ENCODE measurements around the gene STXBP6.
A peak's percentile ranks its signal among the peaks of the same experiment; 100 is the strongest.
"Not testable (repeated sequence)": the region's sequence is repeated elsewhere in the genome, so short reads cannot be mapped to it uniquely, and the experiment has no call there.

STXBP6 gene

DNA sequence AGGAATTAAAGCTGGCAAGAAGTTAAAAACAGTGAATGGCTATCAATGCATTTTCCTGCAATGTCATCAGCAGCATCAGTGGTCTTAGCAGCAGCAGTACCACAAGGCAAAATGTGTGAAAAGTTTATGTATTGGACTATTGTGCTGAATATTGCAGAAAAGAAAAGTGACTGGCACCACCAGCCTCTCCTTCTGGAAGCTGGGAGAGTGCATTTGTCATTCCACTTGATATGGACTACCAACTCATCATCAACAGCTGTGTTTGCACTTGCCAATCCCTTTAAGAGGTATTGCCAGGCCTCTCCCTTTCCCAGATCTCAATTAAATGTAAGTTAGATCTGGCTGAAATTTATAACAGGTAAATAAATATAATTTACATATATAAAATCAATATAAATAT, 265.0 kb downstream of the STXBP6 start:
- peaks cover 9 to 14% of the 10 kb centered on the region in 2 donors for H3K27me3 Mint-ChIP-seq
- H3K36me3 Mint-ChIP-seq (ENCODE audit: insufficient read depth): no peaks in the 10 kb centered on the region
- H3K4me3 Mint-ChIP-seq: no peak overlapping the region
- no peaks in the 10 kb centered on the region for H3K4me1 Mint-ChIP-seq (ENCODE audit: low read depth in 2 of 2)
- no peak overlapping the region for H3K27ac Mint-ChIP-seq
- no peak for DNase-seq
- H3K9me3 Mint-ChIP-seq: no peaks in the 10 kb centered on the region
- ATAC-seq (replicated peaks): no peak

DNA sequence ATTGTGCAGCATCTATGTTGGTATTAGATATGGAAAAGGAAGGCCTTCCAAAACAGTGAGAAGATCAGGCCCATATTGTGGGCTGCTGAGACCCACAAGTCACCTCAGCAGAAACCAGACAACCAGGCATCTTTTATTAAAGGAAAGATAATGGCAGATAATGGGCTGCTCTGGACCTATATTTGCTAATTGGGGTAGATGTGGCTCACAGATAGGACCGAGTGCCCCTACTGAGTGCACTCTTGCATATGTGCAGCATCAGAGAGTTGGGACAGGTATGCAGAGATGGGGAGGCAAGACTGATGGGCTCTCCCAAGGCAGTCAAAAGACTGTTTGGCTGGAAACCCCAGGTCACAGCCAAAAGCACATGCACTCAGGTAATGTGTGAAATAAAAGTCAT, 266.2 kb downstream of the STXBP6 start:
- DNase-seq (no peak), ATAC-seq (replicated peaks) (no peak)
- H3K4me3 Mint-ChIP-seq: no peak overlapping the region
- peaks cover 9 to 14% of the 10 kb centered on the region in 2 donors for H3K27me3 Mint-ChIP-seq
- H3K4me1 Mint-ChIP-seq (ENCODE audit: low read depth in 2 of 2): no peaks in the 10 kb centered on the region
- H3K36me3 Mint-ChIP-seq (ENCODE audit: insufficient read depth): no peaks in the 10 kb centered on the region
- no peak overlapping the region for H3K27ac Mint-ChIP-seq
- no peaks in the 10 kb centered on the region for H3K9me3 Mint-ChIP-seq

DNA sequence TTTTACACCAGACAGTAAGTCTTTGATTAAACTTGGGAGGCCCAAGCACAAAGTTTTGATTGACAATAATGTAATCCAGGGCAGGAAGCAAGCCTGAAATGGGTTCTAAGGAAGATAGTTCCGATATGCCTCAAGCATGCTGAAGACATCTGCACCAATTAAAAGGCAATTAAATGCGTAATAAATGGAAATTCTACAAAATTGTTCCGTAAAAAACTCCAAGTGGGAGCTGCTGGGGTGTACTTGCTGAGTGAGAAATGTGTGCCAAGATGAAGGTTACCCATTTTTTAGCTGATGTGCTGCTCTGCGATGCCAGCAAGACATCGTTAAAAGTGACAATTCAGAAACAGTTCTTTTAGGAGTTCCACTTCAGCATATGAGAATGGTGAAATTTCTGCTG, 269.7 kb downstream of the STXBP6 start:
- DNase-seq (no peak), ATAC-seq (replicated peaks) (no peak)
- Mint-ChIP-seq H3K27me3 (peaks cover 0 to 7% of the 10 kb centered on the region in 2 donors), H3K9me3 (no peaks in the 10 kb centered on the region), H3K4me1 (ENCODE audit: low read depth in 2 of 2) (no peaks in the 10 kb centered on the region), H3K4me3 (no peak overlapping the region), H3K36me3 (ENCODE audit: insufficient read depth) (no peaks in the 10 kb centered on the region), H3K27ac (no peak overlapping the region)

DNA sequence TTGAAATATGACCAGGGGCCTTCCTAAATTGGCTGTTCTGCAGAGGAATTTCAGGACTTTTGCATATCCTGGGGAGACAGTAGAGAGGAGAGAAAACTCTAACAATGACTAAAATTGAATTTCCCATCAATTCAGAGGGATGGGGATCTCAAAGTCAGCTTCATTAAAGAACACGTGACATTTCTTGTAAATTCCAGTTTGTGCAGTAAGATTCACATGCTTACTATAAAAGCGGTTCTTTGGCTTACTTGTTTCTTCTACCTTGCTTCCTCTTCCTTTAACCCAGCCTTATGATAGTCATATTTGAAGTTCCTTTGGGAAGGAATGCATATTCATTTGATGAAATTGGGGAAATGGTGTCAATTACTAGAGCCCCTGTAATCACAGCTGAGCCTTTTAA, 272.3 kb downstream of the STXBP6 start:
- no peak for ATAC-seq (replicated peaks)
- H3K4me1 Mint-ChIP-seq (ENCODE audit: low read depth in 2 of 2): no peaks in the 10 kb centered on the region
- no peaks in the 10 kb centered on the region for H3K9me3 Mint-ChIP-seq
- no peak for DNase-seq
- H3K36me3 Mint-ChIP-seq (ENCODE audit: insufficient read depth): no peaks in the 10 kb centered on the region
- no peak overlapping the region for H3K27ac Mint-ChIP-seq
- peaks cover 18 to 21% of the 10 kb centered on the region in 2 donors for H3K27me3 Mint-ChIP-seq
- no peak overlapping the region for H3K4me3 Mint-ChIP-seq

DNA sequence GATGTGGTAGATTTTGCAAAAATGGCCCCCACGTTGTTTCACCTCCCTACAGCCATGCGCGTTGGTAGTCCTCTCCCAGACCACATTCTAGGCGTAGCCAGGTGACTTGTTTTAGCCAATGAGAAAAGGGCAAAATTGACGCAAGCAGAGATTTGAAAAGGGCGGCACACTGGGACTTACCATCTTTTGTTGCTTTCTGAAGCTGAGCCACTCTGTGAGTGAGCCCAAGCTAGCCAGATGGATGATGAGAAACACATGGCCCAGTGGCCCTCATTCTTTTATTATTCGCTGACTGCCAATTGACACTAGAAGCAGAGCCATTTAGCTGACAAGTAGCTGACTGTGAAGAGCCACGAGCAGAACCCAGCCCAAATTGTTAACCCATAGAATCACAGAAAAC, 274.0 kb downstream of the STXBP6 start:
- ATAC-seq (replicated peaks) (no peak), DNase-seq (no peak)
- Mint-ChIP-seq H3K4me1 (ENCODE audit: low read depth in 2 of 2) (no peaks in the 10 kb centered on the region), H3K27ac (no peak overlapping the region), H3K27me3 (peaks cover 32 to 35% of the 10 kb centered on the region in 2 donors), H3K9me3 (no peaks in the 10 kb centered on the region), H3K4me3 (no peak overlapping the region), H3K36me3 (ENCODE audit: insufficient read depth) (no peaks in the 10 kb centered on the region)

DNA sequence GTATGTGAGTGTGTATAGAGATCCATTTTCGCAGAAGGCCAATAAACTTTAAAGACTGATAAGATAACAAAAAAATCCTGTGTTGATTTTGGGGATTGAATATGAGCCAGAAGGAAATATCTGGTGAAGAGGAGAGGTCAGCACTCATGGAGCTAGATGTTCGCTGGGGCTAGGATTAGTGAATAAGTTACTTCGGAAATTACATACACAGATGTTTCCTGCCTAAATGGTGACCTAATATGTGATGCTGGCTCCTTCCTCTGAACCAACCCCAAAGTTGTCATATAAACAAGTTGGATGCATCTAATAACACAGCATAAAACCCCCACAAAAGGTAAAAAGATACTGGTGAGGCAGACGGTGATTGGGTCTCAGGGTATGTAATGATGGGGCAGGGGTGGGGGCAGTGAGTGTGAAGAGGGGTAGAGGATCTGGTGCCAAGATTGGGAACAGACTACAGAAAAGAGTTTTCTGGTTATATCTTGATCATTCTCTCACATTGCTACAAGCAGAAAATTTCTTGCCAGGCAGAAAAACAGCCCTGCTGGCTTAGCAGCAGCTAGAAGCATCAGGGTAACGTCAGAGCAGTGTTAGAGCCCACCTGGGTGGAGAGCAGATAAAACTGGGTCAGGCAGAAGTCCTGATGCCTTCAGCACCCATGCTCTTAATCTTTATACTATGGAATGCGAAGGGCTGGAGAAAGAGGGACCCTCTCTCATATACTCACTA, 275.6 kb downstream of the STXBP6 start:
- Mint-ChIP-seq H3K27me3 (peaks cover 48 to 51% of the 10 kb centered on the region in 2 donors), H3K27ac (peak overlapping the region in 1 of 2 donors; percentile 24), H3K4me1 (ENCODE audit: low read depth in 2 of 2) (no peaks in the 10 kb centered on the region), H3K36me3 (ENCODE audit: insufficient read depth) (no peaks in the 10 kb centered on the region), H3K9me3 (no peaks in the 10 kb centered on the region), H3K4me3 (no peak overlapping the region)
- DNase-seq (no peak), ATAC-seq (replicated peaks) (no peak)

DNA sequence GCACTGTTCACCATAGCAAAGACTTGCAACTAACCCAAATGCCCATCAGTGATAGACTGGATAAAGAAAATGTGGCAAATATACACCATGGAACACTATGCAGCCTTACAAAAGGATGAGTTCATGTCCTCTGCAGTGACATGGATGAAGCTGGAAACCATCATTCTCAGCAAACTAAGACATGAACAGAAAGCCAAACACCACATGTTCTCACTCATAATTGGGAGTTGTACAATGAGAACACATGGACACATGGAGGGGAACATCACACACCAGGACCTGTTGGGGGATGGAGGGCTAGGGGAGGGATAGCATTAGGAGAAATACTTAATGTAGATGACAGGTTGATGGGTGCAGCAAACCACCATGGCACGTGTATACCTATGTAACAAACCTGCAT, 276.4 kb downstream of the STXBP6 start:
- not testable (repeated sequence) for H3K36me3 Mint-ChIP-seq (ENCODE audit: insufficient read depth); H3K9me3 Mint-ChIP-seq; H3K4me3 Mint-ChIP-seq; H3K27ac Mint-ChIP-seq; ATAC-seq (replicated peaks); DNase-seq; H3K4me1 Mint-ChIP-seq (ENCODE audit: low read depth in 2 of 2)
- peaks cover 53 to 58% of the 10 kb centered on the region in 2 donors for H3K27me3 Mint-ChIP-seq

DNA sequence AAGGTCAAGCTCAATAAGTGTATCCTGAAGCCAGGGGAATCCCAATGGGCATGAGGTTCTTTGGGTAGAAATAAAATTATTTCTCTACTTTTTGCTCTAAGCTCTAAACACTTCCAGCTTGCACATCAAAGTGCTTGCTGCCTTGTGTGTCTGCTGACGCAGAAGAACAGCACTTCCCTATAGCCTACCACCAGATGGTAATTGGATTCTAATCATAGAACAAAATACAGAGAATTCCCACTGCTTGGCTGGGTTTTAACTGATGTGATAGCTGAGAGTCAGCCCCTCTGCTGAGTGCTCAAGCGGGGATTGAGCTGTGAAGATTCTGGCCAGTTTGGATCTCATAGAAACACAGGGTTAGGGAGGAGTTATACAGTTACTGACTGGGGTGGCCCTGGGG, 283.5 kb downstream of the STXBP6 start:
- Mint-ChIP-seq H3K4me3 (no peak overlapping the region), H3K9me3 (peaks cover 0 to 7% of the 10 kb centered on the region in 2 donors), H3K27me3 (peaks cover 71 to 76% of the 10 kb centered on the region in 2 donors), H3K4me1 (ENCODE audit: low read depth in 2 of 2) (no peaks in the 10 kb centered on the region), H3K27ac (no peak overlapping the region), H3K36me3 (ENCODE audit: insufficient read depth) (no peaks in the 10 kb centered on the region)
- DNase-seq: no peak
- no peak for ATAC-seq (replicated peaks)

DNA sequence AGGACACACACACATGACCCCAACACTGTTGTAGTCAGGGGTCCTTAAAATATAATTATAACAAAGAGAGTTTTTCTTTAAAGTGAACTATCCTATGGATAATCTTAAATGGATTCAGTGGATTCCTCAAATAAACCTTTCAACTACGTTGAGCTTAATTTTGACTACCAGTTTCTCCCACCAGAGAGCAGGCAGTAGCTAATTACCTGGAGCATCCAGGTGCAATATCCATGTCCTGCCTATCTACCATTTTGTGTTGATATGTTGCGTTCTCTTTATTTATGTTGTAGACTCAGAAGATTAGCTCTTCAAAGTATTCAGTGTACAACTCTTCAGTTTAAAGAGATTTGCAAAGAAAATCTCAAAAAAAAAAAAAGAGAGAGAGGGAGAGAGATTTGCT, 288.8 kb downstream of the STXBP6 start:
- Mint-ChIP-seq H3K36me3 (ENCODE audit: insufficient read depth) (no peaks in the 10 kb centered on the region), H3K27me3 (peaks cover 39 to 50% of the 10 kb centered on the region in 2 donors), H3K9me3 (peaks cover 0 to 7% of the 10 kb centered on the region in 2 donors), H3K27ac (no peak overlapping the region), H3K4me1 (ENCODE audit: low read depth in 2 of 2) (no peaks in the 10 kb centered on the region), H3K4me3 (no peak overlapping the region)
- ATAC-seq (replicated peaks): no peak
- DNase-seq: no peak
